HPDE6-E6E7 (cell line): Measurements from ENCODE around the gene AQP4.

ENCODE experiments used
- DNase-seq: peaks from one replicate; pipeline ENCODE4 v3.0.0; 2011; ENCODE audit warnings: missing footprints; ENCODE audit errors: extremely low spot score

The AQP4 gene

GRCh38 chr18:26865557-26865956, at the start of gene AQP4:
AQP4 (minus strand) TSS chr18:26865707; CDS start chr18:26865689, 18 bp downstream.
- no peak for DNase-seq

GRCh38 chr18:26911840-26912239, 46.3 kb upstream of the AQP4 start:
- DNase-seq, result no peak

- DNase-seq, result no peak
Observed at GRCh38 chr18:26909599-26910290, 44.2 kb upstream of the AQP4 start.

- no peak for DNase-seq
Observed at GRCh38 chr18:26908906-26909305, 43.4 kb upstream of the AQP4 start.

DNA sequence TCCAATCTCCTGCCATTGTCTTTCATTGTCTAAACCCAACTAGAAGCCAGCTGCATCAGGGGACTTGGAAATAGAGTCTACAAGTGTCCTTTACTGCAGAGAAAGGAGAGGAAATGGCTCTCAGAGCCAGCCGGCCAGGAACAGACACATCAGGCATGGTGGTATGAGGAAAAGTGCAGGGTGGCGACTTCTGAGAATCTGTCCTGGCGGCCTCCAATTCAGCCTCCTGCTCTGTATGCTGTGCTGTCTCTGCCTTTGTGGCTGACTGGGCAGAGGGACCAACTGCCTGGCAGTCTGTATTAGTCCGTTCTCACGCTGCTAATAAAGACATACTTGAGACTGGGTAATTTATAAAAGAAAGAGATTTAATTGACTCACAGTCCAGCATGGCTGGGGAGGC, 36.8 kb upstream of the AQP4 start:
- DNase-seq, result no peak

GRCh38 chr18:26901020-26901419, 35.5 kb upstream of the AQP4 start:
- no peak for DNase-seq

DNA sequence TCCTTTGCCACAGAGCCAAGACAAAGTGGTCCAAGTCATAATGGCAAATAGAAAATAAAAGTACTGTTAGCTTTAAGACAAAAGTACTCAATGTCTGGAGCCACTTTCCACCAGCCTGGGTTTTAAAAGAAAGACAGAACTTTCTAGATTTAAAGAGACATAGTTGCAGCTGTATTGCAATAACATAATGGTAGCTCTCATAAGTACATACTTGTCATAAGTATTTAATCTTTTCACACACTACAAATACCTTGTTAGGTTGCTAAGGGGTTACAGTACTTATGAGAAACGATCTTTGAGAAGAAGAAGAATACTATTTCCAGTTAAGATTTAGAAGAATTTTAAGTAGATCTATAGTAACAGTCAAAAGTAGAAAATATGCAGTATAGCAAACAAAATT, 28.9 kb upstream of the AQP4 start:
- DNase-seq, result no peak

DNA sequence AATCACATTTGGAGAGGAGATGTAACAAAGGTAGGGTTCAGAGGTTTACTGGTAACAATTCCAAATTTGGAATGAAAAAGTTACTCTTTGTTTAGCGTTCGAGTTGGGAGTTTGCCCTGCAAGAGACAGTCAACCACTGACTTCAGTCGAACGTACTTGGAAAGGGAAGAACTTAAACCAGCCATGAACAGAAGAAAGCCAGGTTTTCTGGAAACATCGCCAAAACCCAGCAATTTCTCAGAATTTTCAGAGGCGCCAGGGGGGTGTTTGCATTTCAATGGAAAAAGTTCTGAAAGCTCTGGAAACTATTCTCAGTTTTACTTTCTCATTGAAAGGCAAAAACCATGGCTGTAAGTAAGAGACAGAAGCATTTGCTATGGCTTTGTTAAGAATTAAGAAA, 28.5 kb upstream of the AQP4 start:
- DNase-seq, result no peak

DNA sequence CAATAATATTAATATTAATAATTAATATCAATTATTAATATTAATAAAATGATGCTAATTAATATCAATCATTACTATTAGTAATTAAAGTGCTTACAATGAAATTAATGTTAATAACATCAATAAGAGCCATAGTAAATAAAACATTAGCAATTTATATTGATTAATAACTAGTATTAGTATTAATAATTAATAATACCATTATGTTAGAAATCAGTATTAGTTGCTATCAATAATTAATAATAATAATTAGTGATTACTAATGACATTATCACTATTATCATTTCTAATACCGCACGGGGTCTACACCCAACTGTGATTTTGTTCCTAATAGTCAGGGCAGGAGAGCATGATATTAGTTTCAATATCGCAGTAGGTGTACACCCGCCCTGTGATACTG, 22.8 kb upstream of the AQP4 start:
- no peak for DNase-seq

GRCh38 chr18:26875040-26875654, 9.6 kb upstream of the AQP4 start:
- DNase-seq, result no peak

GRCh38 chr18:26874283-26874682, 8.8 kb upstream of the AQP4 start:
- DNase-seq, result no peak

DNA sequence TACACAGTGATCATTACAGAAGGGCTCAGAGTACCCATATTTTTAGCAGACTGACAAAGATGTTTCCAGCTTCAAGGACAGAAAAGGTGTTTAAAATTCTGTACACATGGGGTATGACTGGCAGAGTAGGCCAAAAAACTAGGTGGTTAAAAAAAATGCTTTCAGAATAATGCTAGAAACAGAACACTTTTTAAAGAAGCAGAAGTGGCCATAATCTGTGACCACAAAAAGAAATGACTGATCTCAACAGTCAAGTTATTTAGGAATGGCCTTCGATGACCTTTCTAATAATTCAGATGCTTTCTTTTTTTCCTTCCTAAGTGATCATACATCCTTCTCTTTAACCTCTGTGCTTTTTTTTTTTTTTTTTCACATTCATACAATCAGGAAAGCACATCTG, 4.1 kb upstream of the AQP4 start:
- no peak for DNase-seq

DNA sequence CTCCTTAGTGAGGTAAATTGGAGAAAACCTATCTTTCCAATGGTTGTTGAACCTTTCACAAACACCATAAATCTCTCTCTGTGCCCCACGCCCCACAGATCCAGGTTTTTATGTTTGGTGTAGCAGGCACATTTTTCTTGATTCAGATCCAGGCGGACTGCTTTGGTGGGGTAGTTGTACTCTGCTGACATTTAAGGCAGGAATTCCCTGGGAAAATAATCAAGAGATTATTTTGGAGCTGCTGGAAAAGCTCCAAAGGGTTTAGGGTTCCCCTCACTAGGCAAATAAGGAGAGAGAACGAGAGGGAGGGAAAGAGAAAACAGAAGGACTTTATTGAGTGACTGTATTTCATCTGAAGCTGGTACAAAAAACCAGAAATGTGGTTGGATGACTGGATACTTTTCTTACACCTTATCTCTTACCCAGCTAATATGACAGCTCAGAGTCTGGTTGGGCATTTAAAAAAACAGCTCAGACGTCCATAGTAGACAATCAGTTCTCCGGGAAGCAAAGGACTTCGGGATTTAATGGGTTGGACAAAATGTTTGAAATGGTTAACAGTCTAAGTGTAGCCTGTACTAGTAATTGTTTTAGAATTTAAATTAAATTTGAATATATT, 3.6 kb upstream of the AQP4 start:
- DNase-seq, result no peak

- no peak for DNase-seq
Observed at GRCh38 chr18:26867471-26867870, 2.0 kb upstream of the AQP4 start.

GRCh38 chr18:26864658-26865057, 849 bp downstream of the AQP4 start:
- no peak for DNase-seq

- no peak for DNase-seq
Observed at GRCh38 chr18:26863921-26864497, 1.5 kb downstream of the AQP4 start.

DNA sequence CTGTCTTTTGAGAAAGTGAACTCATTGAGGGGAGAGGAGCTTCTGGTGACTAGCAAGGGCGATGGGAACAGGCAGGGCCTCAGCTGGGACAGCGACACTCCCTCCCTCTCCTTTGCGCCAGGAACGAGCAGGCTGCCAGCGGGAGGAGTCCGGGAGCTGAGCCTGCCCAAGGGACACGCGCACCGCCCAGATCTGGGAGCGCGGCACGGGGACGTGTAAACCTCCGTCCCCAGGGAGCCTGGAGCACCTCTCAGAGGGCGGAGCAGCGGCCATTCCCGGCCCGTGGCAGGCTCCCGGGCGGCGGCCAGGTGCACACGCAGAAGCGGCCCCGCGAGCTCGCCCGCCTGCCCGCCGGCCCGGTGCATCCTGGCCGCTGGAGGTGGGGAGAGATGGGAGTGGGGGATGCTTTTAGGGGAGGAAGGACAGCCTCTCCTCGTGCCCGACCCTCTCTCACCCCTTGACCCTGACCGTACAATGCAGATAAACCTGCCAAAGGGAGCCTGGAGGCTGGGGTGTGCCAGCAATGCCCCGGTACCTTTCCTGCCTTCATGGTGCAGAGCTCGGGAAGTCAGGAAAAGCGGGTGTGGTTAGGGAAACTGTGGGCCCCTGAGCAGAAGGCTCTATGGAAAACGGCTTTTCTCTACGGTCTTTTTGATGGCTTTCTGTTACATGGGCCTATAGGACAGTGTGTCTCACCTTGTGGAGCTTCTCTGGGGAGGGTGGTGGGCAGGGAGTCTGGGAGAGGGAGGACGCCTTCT, 2.2 kb downstream of the AQP4 start:
- no peak for DNase-seq

DNA sequence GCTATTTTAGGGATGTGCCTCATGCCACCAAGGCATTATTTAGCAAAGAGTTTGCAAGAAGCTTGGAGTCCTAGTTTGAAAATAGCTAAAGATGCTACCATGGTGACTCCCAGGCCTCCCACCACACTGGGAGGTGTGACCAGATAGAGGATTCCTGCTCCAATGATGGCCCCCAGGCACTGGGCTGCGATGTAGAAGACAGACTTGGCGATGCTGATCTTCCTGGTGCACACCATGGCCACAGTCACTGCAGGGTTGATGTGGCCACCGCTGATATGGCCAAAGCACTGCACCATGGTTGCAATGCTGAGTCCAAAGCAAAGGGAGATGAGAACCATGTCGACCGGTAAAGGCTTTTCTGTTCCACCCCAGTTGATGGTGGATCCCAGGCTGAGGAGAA, 3.4 kb downstream of the AQP4 start:
- DNase-seq, result no peak

DNA sequence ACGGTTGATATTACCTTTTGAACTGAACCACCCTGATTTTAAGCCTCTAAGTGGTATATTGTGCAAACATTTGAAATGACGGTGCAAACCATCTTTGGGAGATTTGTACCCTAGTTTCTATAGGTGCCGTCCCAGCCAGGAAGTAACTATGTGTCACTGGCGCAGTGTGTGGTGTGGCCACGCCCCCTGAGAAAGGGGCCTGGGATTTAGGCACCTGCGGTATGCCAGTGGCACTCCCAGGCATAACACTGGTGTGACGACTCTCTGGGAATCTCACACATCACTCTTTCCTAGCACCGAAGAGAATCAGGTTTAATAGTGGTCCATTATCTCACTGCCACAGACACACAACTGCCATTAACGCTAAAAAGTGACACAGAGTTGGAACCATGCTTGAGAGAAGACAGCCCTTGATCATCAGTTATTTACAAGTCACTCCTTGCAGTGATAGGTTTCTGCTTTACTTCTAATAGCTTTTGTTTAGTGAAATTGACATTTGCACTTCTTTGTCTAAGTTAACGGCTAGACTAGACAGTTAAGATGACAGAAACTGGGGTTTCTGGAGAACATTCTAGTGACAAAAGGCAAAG, 11.1 kb downstream of the AQP4 start:
- DNase-seq, result no peak

GRCh38 chr18:26853401-26853800, 12.1 kb downstream of the AQP4 start:
- no peak for DNase-seq

- DNase-seq, result no peak
Observed at GRCh38 chr18:26843760-26844159, 21.7 kb downstream of the AQP4 start.

DNA sequence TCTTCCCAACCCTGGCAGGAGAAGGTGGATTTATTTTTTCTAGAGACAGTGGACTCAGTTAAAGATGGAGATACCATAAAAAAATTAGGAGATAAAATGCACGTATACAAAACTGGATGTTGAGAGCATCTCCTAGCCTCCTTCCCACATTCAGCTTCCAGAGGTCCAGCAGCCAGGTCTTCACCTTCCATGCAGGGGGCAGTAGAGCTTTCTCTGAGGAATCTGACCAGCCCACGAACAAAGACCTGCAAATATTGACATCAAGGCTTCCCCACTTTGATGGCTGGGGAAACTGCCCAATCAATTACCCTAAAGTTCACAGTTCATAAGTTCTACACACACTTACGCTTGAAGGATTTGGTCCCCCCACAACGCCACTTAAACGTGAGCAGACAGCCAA, 24.5 kb downstream of the AQP4 start:
- no peak for DNase-seq
